DMS 273 (cell line): Measurements from ENCODE around the gene INSRR.

ENCODE experiments used
- DNase-seq: peaks from one replicate; lab custom pipeline; 2025; ENCODE audit not compliant: unreplicated experiment; lab: John Stamatoyannopoulos, UW

Gene INSRR

GRCh38 chr1:156853761-156854160, 5.2 kb downstream of the INSRR start:
- DNase-seq = no peak

DNA sequence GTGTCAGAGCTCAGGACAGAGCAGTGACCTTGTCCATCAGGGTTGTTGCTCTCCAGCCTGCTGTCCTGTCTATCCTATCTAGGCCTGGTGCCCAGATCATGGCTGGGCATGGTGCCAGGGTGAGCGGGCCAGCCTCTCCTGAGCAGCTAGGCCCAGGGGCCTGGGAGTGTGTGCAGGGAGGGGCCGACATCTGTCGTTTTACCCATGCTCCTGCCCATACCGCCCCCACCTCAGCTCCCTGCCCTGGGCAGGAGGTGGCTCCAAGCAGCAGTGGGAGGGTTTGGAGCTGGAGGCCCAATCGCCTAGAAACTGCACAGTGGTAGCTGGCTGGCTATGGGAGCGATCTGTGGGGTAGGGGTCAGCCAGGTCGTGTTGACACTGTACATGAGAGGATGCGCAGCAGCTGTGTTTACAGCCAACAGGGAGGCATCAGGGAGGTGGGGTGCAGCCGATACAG, 6.5 kb downstream of the INSRR start:
- DNase-seq = peak; percentile 99

DNA sequence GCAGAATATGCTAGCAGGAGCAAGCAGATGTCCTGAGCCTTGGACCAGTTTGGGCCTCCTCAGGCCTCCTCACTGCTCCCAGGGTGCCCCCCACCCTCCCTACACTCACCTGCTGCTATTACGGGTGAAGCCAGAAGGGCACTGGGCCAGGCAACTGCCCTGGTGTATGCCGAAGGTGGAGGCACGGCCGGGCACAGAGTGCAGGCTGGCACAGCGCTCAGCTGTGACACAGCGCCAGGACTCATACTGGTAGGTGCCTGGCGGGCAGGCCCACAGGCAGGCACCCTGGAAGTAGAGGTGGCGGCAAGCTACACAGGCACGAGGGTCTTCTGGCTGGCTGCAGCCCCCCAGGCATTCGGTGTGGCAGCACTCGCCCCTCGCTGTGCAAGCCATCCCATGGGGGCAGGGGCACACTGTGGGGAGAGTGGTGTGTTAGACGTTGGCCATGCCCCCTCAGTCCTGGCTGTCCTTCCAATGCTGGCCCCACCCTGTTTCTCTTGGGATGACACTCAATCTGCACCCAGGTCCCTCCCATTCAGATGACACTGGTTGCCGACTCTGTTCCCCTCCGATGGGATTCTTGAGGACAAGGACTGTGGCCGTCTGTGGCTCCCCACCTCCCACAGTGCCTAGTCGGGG, 7.0 kb downstream of the INSRR start:
- DNase-seq = peak; percentile 88

- no peak for DNase-seq
These were observed 9.8 kb downstream of the INSRR start for GRCh38 chr1:156849151-156849496.

GRCh38 chr1:156848461-156849150, 10.3 kb downstream of the INSRR start:
- DNase-seq = no peak

DNA sequence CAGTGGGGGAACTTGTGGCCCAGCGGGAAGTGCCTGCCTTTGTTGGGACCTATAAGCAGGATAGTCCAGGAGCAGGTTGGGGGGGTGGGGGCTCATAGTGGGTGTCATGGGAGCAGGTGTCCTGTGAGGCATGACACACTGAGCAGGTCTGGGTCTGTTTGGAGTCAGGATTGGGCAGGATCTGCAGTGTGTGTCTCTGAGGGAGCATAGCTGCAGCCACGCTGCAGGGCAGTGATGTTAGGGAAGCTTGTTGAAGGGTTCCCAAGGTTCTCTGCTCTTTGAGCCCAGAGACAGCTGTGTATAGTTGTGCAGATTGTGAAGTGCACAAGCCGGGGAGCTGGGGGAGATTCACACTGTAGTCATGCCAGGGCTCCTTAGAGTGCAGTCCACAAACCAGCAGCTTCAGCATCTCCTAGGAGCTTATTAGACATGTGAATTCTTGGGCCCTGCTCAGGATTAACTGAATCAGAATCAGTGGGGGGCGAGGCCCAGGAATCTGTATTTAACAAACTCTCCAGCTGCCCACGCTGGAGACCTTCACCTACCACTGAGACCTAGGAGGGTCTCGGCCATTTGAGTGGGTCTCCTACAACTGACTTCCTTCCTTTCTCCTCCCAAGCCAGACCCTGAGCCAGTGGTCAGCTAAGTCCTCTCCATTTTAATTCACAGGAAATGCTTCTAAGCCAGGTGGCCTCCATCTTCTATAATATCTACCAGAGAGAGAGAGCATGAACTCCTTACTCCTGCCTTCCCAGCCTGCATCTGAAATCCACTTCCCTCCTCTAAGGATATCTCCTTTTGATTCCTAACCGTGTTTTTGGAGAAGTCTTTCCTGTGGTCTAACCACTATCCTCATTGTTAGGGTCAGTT, 11.1 kb downstream of the INSRR start:
- no peak for DNase-seq

- no peak for DNase-seq
These were observed 12.3 kb downstream of the INSRR start for GRCh38 chr1:156846643-156847042.

DNA sequence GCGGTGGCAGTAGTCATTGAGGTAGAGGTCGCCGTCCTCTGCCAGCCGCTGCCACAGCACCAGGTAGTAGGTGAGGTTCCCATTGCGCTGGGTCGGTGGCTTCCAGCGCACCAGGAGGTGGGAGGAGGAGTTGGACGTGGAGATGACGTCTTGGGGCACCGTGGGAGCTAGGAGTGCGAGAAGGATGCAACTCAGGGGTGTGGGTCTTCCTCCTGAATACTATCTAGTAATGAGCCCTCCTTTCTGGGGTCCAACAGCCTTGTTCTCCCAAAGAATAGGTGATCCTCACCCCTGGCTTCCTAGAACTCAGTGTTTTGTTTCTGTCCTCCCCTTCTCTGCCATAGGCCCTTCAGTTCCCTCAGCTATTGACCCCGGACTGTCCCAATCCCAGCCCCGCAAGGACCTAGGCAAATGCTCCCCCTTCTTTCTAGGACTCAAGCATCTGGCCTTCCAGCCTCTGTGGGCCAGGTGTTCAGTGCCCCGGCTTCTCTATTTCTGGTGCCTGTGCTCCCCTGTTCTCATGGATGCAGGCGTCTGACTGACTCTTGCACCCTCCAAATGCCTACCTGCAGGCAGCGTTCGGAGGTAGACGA, 12.9 kb downstream of the INSRR start:
- no peak for DNase-seq

DNA sequence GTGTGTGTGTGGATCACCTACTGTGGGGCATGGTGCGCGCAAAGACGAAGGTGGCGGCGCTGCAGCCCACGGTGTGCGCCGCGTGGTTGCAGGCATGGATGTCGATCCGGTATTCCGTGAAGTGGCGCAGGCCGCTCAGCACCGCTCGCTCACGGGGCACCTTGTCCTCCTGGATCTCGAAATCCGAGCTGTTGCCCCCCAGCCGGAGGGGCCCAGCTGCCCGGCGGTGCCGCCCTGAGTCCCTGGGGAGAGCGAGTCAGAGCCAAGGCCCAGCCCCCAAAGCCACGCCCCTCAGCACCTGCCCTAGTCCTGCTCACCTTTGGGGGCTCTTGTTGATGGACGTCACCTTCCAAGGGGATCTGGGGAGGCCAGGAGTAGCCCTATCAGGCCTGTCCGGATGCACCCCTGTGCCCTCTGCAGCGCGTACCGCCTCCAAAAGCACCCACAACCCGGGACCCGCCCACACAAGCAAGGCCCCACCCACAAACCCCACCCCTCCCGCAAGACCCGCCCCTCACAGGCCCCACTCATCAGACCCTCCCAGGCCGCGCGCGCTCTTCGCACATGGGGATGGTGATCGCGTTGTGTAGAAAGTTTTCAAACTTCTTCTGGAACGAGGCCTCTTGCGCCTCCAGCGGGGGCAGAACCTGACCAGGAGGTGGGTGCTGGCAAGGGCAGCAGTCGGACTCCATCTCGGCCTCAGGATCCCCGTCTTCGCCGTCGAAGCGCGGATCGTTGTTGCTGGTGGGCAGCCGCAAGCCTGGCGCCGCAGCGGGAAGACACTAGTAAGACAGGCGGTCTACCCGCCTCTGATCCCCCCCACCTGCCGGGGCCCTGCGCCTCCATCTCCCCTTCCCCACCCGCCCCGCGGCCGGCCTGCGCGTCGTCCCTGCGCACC, 13.6 kb downstream of the INSRR start:
- DNase-seq = no peak

DNA sequence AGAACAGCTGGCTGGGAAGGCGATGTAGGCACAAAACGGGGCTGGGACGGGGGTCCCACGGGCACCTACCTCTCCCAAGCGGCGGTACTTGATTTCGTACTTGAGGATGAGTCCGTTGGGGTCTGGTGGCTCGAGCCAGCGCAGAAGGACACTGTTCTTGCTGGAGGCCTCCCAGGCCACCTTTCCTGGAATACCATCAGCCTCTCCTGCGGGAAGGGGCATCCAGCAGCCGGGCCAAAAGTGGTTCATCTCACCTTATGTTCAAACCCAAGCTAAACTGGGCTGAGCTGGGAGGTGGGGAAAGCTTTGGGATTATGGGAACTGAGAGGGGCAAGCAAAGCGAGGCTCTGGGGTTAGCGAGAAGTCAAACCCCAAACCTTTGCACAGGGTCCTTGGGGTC, 14.3 kb downstream of the INSRR start:
- DNase-seq = no peak

GRCh38 chr1:156844102-156844501, 14.8 kb downstream of the INSRR start:
- DNase-seq = no peak

- no peak for DNase-seq
These were observed 16.2 kb downstream of the INSRR start for GRCh38 chr1:156842618-156843300.

GRCh38 chr1:156841295-156841855, 17.5 kb downstream of the INSRR start:
- no peak for DNase-seq

DNA sequence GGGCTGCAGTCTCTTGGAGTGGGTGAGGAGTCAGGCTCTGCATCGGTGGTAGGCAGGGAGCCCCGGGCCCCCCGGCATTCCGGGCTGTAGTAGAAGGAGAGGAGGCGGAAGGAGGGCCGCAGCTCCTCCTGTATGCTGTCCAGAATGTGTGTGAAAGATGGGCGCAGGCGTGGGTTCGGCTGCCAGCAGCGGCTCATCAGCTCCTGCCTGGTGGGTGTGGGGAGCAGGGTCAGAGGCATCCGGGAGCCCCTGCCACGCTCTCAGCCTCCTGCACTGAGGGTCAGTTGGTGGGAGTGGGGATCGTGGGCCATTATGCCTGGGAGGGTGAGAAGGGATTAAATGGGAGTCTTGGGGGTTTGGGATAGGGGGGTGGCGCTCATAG, 18.0 kb downstream of the INSRR start:
- DNase-seq = no peak

DNA sequence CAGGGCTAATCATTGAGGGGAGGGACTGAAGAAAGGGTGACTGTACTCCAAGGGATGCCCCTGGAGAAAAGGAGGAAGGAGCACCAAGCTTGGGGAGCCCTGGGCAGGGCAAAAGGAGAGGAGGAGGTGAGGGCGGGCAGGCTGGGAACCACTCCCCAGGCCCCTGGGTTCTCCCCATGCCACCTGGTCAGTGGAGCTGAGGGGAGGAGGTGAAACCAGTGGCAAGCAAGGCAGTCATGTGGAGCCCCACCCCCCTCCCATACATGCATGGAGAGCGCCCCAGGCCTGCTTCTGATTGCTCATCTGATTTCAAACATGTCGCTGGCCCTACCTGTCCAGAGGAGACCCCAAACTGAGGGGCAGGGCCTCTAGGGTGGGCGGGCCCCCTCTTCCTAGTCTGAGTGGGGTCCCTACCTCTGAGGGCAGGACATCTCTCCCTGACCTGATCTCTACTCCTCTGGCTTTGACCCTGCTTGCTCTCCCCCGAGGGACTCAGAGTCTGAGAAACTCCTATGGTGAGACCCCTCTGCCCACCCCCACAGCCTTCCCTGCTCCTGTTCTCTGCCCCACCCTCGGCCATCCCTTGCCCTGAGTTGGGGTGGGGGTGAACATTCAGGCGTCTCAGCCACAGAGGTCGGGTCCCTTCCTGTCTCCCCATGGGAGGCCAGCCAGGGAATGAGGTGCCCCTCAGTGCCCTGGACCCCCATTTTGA, 18.6 kb downstream of the INSRR start:
- DNase-seq = no peak

DNA sequence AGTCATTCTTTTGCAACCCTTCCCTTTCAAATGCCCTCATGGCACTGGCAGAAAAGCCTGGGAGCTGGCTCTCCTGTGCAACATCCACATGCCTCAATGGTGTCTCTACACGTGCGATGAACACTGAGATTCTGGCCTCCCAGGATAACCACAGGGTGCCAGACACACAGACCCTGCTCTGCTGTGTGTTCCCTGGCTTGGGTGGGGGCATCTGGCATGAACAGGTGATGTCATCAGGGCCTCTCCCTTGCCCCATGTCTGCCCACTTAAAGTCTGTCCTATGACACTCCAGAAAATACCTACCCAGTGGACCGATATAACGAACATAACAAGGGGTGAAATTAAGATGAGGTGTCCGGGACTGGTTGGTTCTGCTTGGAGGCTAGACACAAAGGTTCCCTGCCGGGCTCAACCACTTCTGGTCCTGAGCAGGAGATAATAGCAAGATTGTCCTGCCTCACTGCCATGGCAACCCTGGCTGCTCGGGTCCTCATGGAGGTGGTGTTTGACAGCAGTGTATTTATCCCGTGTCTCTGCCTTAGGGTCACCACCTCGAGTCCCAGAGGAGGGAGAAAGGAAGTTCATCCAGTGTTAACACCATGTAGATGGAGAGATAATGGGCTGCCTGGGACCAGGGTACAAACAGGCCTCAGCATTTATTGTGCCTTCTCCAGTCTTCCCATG, 19.3 kb downstream of the INSRR start:
- DNase-seq = no peak

DNA sequence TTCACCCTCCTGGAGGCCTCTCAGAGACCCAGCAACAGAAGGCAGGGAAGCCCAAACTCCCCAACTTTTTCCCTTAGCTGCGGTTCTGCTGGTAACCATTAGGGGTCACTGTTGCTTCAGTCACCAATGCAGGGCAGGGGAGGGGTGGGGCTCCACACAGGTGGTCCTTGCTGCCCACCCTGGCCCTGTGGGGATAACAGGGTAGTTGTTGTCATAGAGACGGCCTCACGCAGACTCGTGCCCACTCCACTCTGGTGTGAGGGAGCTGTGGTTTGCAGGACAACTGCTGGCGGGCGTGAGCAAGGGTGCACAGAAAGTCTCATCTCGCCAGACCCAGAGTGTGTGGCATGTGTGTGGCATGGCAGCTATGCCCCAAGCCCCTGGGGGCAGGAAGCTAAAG, 19.9 kb downstream of the INSRR start:
- DNase-seq = peak; percentile 76

DNA sequence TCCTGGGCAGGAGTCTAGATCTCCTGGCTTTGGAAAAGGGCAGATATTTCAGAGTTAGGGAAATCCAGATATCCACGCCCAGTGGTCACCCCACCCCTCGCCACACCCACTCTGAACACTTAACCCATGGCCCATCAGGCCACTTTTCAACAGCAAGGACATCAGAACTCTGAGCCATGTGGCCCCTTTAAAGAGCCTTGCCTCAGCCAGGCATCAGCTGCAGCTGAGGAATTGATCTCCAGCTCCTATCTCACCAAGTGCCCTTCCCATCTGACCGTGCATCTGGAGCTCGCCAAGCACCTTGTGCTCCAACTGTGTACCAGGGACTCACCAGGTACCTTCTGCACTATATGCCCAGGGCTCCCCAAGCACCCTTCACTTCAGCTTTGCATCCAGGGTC, 22.0 kb downstream of the INSRR start:
- no peak for DNase-seq
